Stimulated activated CD4-positive, alpha-beta T cell treated with anti-CD3 and anti-CD28 coated beads, Interleukin-4, amount 100 ng/mL, for 4 hours (primary cell): ENCODE data around the gene CMTM4.
"Not testable (repeated sequence)": the region's sequence is repeated elsewhere in the genome, so short reads cannot be mapped to it uniquely, and the experiment has no call there.

Experiments
- DNase-seq, 2 experiments: peaks; one replicate each; pipeline ENCODE4 v3.0.0-alpha.2; 2020

The CMTM4 gene

DNA sequence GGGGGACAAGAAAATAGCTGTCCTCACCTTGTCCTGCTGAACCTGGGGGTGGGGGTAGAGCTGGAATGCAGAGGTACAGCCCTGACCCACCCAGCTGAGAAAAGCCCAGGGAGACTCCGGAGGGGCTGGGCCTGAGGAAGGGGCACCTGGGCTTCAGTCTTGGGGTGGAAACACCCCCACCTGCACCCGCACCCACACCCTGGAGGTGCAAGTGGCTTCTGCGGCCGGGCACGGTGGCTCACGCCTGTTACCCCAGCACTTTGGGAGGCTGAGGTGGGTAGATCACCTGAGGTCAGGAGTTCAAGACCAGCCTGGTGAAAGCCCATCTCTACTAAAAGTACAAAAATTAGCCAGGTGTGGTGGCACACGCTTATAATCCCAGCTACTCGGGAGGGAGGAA, 84.6 kb downstream of the CMTM4 start:
- not testable (repeated sequence) for DNase-seq

DNA sequence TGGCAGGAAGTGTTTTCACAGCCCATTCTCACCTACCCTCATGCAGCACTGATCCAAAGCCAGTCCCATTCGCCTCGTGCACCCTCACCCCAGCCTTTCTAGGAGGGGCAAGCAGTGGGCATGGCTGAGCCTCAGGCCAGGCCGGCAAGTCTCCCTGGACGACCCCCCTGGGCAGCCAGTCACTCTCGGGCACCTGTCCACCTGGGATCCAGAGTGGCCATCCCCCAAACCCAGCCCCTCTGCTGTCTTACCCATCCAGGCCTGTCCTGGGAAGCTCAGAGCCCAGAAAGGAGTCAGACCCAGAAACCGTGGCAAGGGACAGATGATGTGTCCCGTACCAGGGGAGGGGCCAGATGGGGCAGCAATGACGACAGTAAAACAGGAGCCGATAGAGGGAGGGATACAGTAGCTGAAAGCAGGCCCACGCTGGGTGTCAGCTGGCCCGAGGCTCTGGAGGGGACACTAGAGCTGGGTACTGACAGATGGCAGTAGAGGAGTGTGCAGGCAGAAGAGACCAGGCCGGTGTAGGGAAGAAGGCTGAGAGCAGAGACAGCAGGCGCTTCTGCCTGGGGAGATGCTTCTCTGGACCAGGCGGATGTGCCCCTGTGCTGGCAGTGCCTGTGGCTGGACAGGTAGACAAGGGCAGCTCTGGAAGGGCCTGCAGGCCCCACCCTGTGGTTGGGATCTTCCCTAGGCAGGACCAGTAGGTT, 86.3 kb downstream of the CMTM4 start:
- DNase-seq: no peak

DNA sequence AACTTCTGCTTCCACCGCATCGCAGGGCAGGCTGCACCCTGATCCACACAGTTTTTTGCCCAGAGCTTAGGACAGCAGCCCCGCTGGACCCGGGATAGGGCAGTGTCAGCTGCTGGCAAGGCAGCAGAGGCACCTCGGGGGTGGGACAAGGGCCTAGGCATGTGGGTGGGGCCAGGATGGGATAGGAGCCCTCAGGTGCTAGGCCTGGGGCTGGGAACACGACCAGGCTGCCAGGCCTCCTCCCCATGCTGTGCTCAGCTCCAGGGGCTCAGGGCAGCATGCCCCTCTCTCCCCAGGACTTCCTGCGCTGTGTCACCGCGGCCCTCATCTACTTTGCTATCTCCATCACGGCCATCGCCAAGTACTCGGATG, 87.4 kb downstream of the CMTM4 start:
- DNase-seq: no peak

DNA sequence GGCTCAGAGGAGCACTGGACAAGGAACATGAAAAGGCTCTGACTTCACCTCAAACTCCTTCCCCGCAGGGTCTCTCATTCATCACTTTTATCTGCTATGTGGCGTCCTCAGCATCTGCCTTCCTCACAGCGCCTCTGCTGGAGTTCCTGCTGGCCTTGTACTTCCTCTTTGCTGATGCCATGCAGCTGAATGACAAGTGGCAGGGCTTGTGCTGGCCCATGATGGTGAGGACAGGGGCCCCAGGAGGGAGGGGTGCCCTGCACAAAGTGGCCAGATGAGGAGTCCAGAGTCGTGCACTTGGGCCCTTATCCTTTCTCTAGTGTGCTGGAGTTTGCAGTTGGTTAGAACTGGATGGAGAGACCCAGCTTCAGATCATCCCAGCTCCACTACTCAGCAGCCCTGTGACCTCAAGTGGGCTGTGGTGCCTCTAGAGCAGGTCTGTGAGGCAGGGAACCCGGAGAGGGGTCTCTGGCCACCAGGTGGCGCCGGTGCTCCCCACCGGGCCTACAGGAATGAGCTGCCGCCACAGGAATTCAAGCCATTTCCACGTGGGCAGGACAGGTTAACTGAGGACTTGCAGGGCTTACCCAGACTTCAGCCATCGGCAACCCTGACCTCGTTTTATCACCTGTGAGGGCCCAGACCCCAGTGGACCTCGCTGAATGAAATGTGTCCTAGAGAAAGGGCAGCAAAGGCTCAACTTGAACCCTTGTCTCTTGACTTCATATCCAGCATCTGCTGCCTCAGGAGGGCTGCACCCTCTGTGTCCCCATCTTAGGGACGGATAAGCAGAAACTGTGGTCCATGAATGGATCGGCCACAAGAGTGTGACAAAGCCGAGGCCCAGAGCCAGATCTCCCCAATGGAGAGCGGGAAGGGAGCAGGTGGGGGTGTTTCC, 88.1 kb downstream of the CMTM4 start:
- peak; percentile 78 to 87 for DNase-seq

DNA sequence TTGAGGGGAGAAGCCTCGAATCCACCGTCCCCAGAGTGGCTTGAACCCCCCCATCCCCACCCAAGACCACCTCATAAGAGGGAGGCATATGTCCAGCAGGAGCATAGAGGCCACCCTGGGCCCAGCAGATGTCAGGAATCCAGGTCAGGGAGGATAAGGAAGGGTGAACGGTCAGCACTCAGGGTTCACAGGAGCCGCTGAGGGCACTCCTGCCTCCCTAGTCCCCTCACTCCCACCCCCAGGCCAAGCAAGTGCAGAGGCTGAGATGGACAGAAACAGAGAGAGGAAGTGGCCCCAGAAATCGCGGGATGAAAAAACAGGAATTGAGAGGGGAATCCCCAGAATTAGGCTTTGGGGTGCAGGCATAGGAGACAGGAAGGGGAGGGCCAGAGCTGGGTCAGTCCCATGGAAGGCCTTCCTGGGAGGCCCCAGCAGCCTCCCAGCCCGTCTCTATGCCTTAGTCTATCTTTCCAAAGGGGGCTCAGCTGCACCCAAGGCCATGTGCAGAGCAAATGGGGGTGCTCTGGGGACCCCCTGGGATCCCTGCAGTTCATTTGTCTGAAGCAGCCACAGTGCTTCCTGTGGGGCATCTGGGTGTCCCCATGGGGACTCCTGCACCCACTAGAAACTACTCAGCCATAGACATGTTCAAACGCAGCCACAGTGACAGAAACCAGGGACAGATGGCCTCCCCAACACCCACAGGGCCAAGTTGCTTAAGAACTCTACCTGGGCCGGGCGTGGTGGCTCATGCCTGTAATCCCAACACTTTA, 90.4 kb downstream of the CMTM4 start:
- DNase-seq: no peak

DNA sequence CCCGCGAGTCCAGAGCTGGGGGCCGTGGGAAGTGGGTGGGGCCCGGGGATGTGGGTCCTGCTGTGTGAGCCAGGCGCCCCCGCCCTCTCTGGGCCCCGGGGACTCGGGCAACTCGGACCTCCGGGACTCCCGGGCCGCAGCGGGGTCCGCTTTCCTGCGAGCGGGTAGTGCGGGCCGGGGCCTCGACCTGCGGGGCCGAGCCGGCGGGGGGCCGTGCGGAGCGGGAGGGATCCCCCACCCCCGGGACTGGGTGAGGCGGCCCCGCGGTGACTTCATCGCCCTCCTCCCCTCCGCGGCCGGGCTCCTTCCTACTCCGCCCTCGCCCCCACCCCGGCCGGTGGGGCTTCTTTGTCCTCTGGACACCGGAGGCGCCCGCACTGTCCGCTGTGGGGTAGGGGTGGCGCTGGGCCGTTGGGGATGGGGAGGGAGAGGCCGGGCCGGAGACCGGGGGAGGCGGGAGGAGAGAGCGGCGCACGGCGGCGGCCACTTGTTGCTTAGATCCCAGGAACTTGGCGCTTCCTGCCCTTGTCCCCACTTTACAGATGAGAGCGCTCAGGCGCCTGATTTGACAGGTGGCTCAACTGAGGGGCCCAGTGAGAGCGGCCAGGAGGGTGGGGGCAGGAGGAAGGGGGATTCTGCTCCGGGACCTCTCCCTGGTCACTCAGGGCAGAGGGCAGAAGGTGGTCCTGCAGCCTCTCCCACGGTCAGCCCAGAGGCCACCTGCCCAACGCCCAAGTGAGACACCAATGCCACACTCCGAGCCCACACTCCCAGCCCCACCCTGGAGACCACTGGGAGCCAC, 91.2 kb downstream of the CMTM4 start:
- peak; percentile 41 to 44 for DNase-seq

DNA sequence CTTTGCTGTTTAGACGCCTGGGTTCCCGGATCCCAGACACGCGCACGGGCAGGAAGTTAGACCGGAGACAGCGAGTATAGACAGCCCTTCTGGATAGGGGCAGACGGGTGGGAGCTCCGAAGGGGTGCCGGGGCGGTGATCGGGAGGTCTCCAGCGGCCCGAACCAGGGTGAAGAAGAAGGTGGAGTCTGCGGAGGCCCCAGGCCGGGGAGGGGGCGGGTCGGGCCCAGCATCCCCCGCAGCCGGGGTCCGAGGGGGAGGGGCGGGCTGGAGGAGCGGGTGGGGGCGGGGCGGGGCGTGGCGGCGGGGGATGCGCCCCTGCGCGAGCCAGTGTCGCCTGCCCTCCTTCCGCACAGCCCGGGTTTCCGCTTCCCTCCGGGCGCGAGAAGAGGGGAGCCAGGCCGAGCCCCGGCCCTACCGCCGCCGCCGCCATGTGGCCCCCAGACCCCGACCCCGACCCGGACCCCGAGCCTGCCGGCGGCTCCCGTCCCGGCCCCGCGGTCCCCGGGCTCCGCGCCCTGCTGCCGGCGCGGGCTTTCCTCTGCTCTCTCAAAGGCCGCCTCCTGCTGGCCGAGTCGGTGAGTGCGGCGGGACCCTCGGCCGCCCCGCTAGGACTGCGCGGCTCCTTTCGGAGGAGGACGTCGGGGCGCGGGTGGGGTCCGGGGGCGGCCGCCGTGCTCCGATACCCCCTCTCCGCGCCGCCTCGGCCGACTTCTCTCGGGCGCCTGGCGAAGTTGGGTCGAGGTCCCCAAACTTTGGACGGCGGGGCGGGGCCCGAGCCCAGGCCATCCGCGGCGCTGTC, 92.0 kb downstream of the CMTM4 start, which contains the start of gene CMTM3:
Gene CMTM3, plus strand, starts transcription at position 329 of the 801 bp plus-strand sequence. Its CDS starts 102 bp downstream, at position 431.
- peak; percentile 71 to 77 for DNase-seq

DNA sequence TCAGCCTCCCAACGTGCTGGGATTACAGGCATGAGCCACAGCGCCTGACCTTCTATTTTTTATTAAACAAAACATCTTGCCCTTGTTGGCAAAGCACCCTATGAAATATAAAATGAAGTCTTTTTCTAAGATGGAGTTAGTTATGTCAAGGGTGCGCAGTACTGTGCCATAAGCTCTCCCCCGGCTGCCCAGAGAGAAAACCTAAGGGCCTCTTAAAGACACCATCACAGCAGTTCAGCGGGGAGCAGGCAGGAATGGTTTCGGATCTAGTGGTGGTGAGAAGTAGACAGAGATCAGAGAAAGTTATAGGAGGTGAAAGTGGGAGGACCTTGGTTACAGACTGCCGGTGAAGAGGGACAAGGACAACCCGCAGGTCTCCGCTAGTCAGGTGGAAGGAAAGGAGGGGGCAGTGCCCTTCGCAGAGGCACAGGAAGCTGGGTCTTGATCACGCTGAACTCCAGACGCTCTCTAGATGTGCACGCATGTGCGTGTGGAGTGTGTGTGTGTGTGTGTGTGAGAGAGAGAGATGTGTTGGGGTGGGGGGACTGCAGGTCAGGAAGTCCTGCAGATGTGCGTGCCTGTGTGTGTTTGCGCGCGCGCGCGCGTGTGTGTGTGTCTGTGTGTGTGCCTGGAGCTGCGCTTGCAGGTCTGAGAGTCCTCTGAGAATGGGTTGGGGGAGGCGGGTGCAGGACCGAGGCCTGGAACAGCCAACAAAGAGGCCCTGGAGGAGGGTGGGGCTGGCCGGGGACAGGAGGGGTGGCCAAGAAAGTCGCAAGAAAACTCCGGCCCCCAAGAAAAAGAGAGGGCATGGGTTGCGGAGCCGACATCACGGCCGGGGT, 92.8 kb downstream of the CMTM4 start:
- peak; percentile 52 to 71 for DNase-seq

DNA sequence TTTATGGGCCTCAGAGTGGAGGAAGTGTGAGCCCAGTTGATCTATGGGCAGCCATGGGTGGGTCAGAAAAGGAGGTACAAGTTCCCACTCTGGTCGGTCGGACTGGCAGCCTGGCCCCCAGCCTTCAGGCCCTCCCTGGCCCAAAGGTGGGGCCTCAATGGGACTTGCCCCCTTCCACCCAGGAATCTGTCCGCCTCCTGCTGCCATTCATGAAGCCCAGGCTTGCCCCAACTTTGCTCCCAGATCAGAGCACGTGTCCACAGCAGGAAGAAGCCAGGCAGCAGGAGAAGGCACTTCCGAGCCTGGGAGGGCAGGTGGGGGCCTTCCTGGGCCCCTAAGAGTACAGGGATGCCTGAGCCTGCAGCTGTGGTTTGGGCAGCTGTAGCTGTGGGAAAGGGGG, 95.1 kb downstream of the CMTM4 start:
- no peak for DNase-seq

DNA sequence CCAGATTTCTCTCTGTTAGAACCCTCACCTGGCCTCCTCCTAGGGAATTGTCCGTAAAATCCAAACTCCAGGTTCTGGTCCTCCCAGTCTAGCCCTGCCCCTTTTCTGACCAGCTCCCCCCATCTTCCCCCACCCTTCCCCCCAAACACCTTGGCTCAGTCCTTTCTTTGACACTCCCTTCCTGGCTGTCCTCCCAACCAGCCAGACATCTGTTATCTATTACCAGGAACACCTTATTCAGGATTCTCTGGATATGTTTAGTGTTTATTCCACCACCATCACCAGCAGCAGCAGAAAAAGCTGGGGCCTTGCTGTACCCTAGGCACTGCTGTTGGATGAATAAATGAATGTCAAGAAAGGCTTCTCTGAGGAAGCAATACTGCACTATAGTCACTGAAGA, 96.1 kb downstream of the CMTM4 start:
- DNase-seq: no peak

DNA sequence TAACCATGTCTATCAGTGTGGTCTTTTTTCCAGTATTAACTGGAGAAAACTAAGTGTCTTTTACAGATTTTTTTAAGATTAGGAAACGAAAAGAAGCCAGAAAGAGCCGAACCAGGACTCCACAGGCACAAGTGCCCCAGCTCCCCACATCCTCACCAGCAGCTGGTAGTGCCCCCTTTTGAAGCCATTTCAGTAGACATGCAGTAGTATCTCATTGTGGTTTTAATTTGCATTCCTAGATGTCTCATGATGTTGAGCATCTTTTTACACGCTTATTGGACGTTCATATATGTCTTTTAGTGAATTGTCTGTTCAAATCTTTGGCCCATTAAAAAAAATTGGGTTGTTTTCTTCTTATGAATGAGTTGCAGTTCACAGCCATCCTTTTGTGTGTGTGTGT, 96.8 kb downstream of the CMTM4 start:
- DNase-seq: no peak

DNA sequence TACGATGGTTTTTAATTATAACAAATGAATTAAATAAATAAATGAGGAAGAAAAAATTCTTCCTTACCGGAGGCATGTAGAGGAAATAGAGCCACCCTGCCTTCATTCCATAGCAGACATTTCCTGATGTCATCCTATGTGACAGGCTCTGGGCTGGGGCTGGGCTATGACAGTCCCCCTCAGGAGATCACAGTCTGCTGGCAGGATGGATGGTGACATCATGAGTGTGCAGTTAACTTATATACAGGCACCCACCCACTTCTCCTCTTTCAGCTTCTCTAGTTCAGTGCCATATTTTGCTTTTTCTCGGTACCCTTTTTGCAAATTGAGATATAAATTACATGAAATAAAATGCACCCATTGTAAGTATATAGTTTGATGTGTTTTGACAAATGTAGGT, 98.4 kb downstream of the CMTM4 start:
- DNase-seq: no peak

DNA sequence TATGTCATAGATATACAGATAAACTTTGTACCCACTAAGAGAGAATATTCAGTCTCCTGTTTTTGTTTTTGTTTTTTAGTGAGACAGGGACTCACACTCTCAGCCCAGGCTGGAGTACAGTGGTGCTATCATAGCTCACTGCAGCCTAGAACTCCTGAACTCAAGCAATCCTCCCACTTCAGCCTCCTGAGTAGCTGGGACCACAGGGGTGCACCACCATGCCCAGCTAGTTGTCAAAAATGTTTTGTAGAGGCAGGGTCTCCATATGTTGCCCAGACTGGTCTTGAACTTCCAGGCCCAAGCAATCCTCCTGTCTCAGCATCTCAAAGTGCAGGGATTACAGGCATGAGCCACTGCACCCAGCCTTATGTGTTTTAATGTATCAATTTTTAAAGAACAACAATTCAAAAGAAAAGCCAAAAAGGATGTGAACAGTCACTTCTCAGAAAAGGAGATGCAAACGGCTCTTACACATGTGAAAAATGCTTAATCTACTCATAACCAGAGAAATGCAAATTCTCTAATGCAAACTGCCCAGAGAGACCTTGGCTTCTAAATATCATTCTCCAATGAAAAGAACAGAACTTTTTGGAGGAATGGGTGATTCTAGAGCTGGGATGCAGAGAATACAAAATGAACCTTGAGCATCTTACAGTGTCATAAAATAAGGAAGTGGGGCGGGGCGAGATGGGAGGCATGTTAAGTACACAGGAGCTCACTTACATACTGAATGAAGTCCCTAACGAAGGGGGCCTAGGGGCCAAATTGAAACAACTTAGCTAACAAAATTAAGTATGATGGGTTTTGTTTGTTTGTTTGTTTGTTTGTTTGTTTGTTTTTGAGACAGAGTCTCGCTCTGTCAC, 99.3 kb downstream of the CMTM4 start:
- no peak for DNase-seq

DNA sequence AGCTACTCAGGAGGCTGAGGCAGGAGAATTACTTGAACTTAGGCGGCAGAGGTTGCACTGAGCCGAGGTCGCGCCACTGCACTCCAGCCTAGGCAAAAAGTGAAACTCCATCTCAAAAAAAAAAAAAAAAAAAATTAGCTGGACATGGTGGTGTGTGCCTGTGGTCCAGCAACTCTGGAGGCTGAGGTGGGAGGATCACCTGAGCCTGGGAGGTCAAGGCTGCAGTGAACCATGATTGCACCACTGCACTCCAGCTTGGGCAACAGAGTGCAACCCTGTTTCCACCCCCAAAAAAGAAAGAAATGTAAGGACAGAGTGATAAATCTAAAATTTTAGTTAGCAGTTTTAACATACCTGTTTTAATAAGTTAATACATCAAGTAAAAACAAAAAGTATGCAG, 100.0 kb downstream of the CMTM4 start:
- not testable (repeated sequence) for DNase-seq

DNA sequence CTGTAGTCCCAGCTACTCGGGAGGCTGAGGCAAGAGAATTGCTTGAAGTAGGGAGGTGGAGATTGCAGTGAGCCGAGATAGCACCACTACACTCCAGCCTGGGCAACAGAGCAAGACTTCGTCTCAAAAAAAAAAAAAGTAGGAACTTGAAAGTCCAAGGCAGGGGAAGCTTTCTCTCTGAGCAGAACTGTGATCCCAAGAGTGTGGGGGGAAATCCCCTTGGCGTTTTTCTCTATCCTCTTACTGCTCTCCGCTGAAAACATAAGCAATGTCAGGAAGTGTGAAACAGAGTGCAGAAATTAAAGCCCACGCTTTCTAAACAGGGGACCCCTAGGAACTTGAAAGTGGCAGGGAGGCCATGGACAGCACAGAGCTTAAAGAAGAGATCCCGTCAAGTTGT, 101.8 kb downstream of the CMTM4 start:
- DNase-seq: no peak

DNA sequence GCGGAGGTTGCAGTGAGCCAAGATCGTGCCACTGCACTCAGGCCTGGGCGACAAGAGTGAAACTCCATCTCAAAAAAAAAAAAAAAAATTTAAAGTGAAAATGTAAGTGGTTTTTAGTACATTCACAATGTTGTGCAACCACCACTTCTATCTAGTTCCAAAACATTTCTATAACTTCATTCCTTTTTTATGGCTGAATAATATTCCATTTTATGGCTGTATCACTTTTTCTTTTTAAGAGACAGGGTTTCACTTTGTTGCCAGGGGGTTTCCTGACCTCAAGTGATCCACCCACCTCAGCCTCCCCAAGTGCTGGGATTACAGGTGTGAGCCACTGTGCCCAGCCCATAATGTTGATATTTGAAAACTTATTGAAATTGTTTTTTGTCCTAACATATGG, 103.7 kb downstream of the CMTM4 start:
- no peak for DNase-seq

DNA sequence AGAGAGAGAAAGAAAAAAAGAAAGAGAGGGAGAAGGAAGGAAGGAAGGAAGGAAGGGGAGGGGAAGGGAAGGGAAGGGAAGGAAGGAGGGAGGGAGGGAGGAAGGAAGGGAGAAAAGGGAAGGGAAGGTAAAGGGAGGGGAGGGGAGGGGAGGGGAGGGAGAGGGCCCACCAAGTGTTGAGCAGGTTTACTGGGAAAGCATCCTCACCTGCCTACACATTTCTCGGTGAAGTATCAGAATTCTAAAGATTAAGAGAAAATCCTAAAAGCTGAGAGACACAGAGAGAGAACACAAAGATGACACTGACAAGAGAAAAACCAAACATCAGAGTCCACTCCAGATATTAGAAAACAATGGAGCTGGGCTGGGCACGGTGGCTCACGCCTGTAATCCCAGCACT, 104.3 kb downstream of the CMTM4 start:
- DNase-seq: no peak

DNA sequence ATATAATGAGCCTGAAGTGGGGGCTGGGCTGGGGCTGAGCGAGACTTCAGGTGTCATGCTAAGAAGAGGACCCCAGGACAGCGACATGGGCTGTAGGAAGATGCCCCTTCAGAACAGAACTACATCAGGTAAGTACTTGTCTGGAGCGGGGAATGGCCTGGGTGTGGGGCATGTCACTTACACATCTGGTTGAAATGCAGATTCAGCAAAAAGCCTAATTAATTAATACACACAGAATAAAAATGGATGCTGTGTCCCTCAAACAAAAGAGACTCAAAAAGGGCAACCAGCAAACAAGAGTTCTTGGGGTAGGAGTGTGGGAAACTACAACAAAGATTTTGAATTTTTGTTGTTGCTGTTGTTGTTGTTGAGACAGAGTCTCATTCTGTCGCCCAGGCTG, 105.5 kb downstream of the CMTM4 start:
- DNase-seq: no peak

DNA sequence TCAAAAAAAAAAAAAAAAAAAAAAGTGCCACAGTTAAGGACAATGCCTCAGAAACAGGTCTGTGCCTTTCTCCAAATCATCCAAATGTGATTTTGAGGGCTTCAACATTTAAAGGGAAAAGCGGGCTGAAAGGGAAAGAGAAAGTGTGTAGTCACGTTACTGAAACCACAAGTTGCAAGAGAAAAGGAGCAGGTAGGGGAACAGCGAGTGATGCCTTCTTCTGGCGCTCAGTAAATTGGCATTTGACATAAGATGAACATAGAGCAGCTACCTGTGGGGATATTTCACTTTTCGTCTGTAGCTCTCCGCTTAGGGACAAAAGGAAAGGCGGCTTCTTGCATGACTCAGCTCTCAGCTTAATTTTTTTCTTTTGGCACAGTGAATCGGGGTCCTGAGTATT, 106.2 kb downstream of the CMTM4 start:
- DNase-seq: peak in 1 of 2 experiments; percentile 32
